HepG2 (cell line): ENCODE results near the gene ARID3C. TPM values are rescaled to one million over a fixed set of nuclear protein-coding genes. Genes with fewer than 3 reads are reported as not detected.
A peak's percentile ranks its signal among the peaks of the same experiment; 100 is the strongest.

ENCODE experiments used
- GABPA ChIP-seq, 2 experiments: IDR thresholded peaks; 2 replicates each; pipeline ENCODE4 v1.6.1; 2011 to 2016; ENCODE audit warnings: low read depth in 2 of 2, low read length in 1 of 2, missing biosample characterization in 1 of 2, missing genetic modification characterization in 1 of 2
- HMGXB3 ChIP-seq: sonication (generic); formaldehyde crosslinking; IDR thresholded peaks from 2 replicates; pipeline ENCODE4 v1.4.0; 2020; ENCODE audit warnings: missing genetic modification reagents, borderline replicate concordance
- HNF1B ChIP-seq: sonication (generic); formaldehyde crosslinking; IDR thresholded peaks from 2 replicates; pipeline ENCODE4 v1.5.1; 2020; ENCODE audit warnings: mild to moderate bottlenecking, moderate library complexity, missing genetic modification reagents
- HOXA3 ChIP-seq: sonication (generic); formaldehyde crosslinking; IDR thresholded peaks from 2 replicates; pipeline ENCODE4 v1.5.0; 2020; ENCODE audit warnings: missing genetic modification reagents
- MXD4 ChIP-seq: IDR thresholded peaks from 2 replicates; pipeline ENCODE4 v1.6.1; 2016; ENCODE audit warnings: mild to moderate bottlenecking, missing biosample characterization, missing genetic modification reagents
- MXI1 ChIP-seq: IDR thresholded peaks from 3 replicates; pipeline ENCODE4 v1.6.1; 2012; ENCODE audit warnings: low read depth, low read length, inconsistent platforms, borderline replicate concordance
- ONECUT2 ChIP-seq: sonication (generic); formaldehyde crosslinking; IDR thresholded peaks from 2 replicates; pipeline ENCODE4 v1.4.0; 2020; ENCODE audit warnings: missing genetic modification reagents
- PBX2 ChIP-seq: IDR thresholded peaks from 2 replicates; pipeline ENCODE4 v1.6.1; 2016; ENCODE audit warnings: control low read depth
- PHF8 ChIP-seq: sonication (generic); formaldehyde crosslinking; IDR thresholded peaks from 2 replicates; pipeline ENCODE4 v1.5.0; 2020; ENCODE audit warnings: missing genetic modification reagents
- RFX5 ChIP-seq: IDR thresholded peaks from 2 replicates; pipeline ENCODE4 v1.6.1; 2011; ENCODE audit warnings: low read depth, low read length, improper control_type of control experiment
- RFXAP ChIP-seq: sonication (generic); formaldehyde crosslinking; IDR thresholded peaks from 2 replicates; pipeline ENCODE4 v1.4.0; 2020; ENCODE audit warnings: missing genetic modification reagents, borderline replicate concordance
- SP1 ChIP-seq, 2 experiments: fragments of 450-650 bp in 1 of 2; sonication (generic) in 1 of 2; formaldehyde crosslinking in 1 of 2; IDR thresholded peaks; 2 replicates each; pipeline versions ENCODE4 v1.4.0 to v1.6.1; 2016 to 2020; ENCODE audit warnings: missing genetic modification reagents in 1 of 2
- TBX2 ChIP-seq: sonication (generic); formaldehyde crosslinking; IDR thresholded peaks from 2 replicates; pipeline ENCODE4 v1.5.0; 2020; ENCODE audit warnings: missing genetic modification reagents, mild to moderate bottlenecking, borderline replicate concordance
- ZEB1 ChIP-seq: IDR thresholded peaks from 2 replicates; pipeline ENCODE4 v1.6.1; 2012; ENCODE audit warnings: mild to moderate bottlenecking, low read depth, inconsistent platforms; ENCODE audit not compliant: insufficient replicate concordance
- ZNF431 ChIP-seq: sonication (generic); formaldehyde crosslinking; IDR thresholded peaks from 2 replicates; pipeline ENCODE4 v1.9.0; 2022; ENCODE audit warnings: missing genetic modification reagents, low read depth, mild to moderate bottlenecking, borderline replicate concordance
- ZNF710 ChIP-seq: sonication (generic); formaldehyde crosslinking; IDR thresholded peaks from 2 replicates; pipeline ENCODE4 v1.5.0; 2020; ENCODE audit warnings: mild to moderate bottlenecking, missing genetic modification reagents, borderline replicate concordance
- ZNF775 ChIP-seq: sonication (generic); formaldehyde crosslinking; IDR thresholded peaks from 2 replicates; pipeline ENCODE4 v1.4.0; 2020; ENCODE audit warnings: missing genetic modification reagents, mild to moderate bottlenecking, moderate library complexity, borderline replicate concordance
- polyA plus RNA-seq, 8 experiments: library from polyadenylated mRNA; depleted of rRNA in 3 of 8; stranded (reverse) in 7 of 8; unstranded in 1 of 8; fragments of >200 nt; fragmentation: Illumina TruSeq in 4 of 8; extraction: Trizol in 4 of 8; gene quantifications; 2 replicates each; pipeline versions ENCODE4 v1.2.1 to v1.2.3, GENCODE V29; 2011 to 2016; ENCODE audit warnings: low read depth in 4 of 8, missing spikeins in 1 of 8, mixed read lengths in 1 of 8; ENCODE audit not compliant: insufficient read depth in 1 of 8
- total RNA-seq, 5 experiments: library from RNA; depleted of rRNA; stranded (reverse); fragments of >200 nt; fragmentation: Illumina TruSeq; extraction: Trizol; gene quantifications; 2 replicates each; pipeline ENCODE4 v1.2.3, GENCODE V29; 2016; ENCODE audit warnings: low read depth in 1 of 5

The ARID3C gene
- total and polyA plus RNA-seq, 2 of the 13 experiments (the other 11 are each of a cell fraction or from before 2014, with no cell fraction given), result not detected

GRCh38 chr9:34620061-34620994 is 8.5 kb downstream of the ARID3C start, which contains the start of gene DCTN3 (continued):
- no peak for TF ChIP-seq ZNF775 (CRISPR knock-in tag)
- TF ChIP-seq TBX2 (CRISPR knock-in tag), result peak; percentile 39
- TF ChIP-seq MXI1, result 0 out of 3 replicates have a peak, but pooled peaks have one; percentile 43
- TF ChIP-seq ONECUT2 (CRISPR knock-in tag), result no peak
- TF ChIP-seq RFXAP (CRISPR knock-in tag), result peak; percentile 40; the same call in 1 of the 2 replicates
- peak; percentile 54; the same call in 1 of the 2 replicates for TF ChIP-seq PBX2
- TF ChIP-seq ZNF710 (CRISPR knock-in tag), result peak; percentile 43; the same call in 1 of the 2 replicates
- TF ChIP-seq GABPA (IDR thresholded peaks at IDR 0.05; ENCODE audit: low read depth, low read length), result peak; percentile 89
- peak; percentile 97 for TF ChIP-seq GABPA (CRISPR knock-in tag; IDR thresholded peaks at IDR 0.05; ENCODE audit: low read depth)
- no peak for TF ChIP-seq ZNF431 (CRISPR knock-in tag)
- 0 out of 2 replicates have a peak, but pooled peaks have one; percentile 54 for TF ChIP-seq HNF1B
- no peak for TF ChIP-seq RFX5
- TF ChIP-seq HOXA3 (CRISPR knock-in tag), result peak; percentile 78
- no peak for TF ChIP-seq ZEB1
- 0 out of 2 replicates have a peak, but pooled peaks have one; percentile 21 for TF ChIP-seq MXD4 (CRISPR knock-in tag)
- no peak for TF ChIP-seq SP1 (IDR thresholded peaks at IDR 0.05)
- 0 out of 2 replicates have a peak, but pooled peaks have one; percentile 28 for TF ChIP-seq SP1 (CRISPR knock-in tag; IDR thresholded peaks at IDR 0.05)
- 0 out of 2 replicates have a peak, but pooled peaks have one; percentile 24 for TF ChIP-seq HMGXB3
- peak; percentile 86 for TF ChIP-seq PHF8 (CRISPR knock-in tag)
